ENCODE results near the gene TFR2. TPM values are rescaled to one million over a fixed set of nuclear protein-coding genes. Genes with fewer than 3 reads are reported as not detected.

Gene TFR2
- total and polyA plus RNA-seq, 4 donors: 0.45 to 2.1 TPM; not detected in 2

- Histone ChIP-seq H3K4me1 (ENCODE audit: control insufficient read depth in 1 of 2, insufficient read depth in 2 of 2, low read length in 2 of 2) (no peaks in the 10 kb centered on the region), H3K27ac (ENCODE audit: low read depth in 1 of 2, low read length in 2 of 2) (no peak overlapping the region), H3K9me3 (ENCODE audit: control insufficient read depth, low read length) (peaks cover 1% of the 10 kb centered on the region), H3K4me3 (ENCODE audit: low read length in 2 of 2) (no peak overlapping the region), H3K27me3 (ENCODE audit: control insufficient read depth in 1 of 2, insufficient read depth in 2 of 2, low read length in 1 of 2) (no peaks in the 10 kb centered on the region), H3K36me3 (ENCODE audit: control insufficient read depth in 1 of 2, insufficient read depth in 2 of 2, low read length in 1 of 2) (no peaks in the 10 kb centered on the region)
- intact Hi-C loops (cut with DNase I): no loop called here
- 74 to 78% methylated on average over 15 of the region's 15 CpGs for WGBS, 2 donors
- no peak for ATAC-seq (ENCODE audit: low FRiP score)
- DNase-seq: no peak
Observed at GRCh38 chr7:100649826-100650565, 8.6 kb upstream of the TFR2 start.

- intact Hi-C loops (cut with DNase I): no loop called here
- Histone ChIP-seq H3K4me1 (ENCODE audit: control insufficient read depth in 1 of 2, insufficient read depth in 2 of 2, low read length in 2 of 2) (no peaks in the 10 kb centered on the region), H3K9me3 (ENCODE audit: control insufficient read depth, low read length) (no peaks in the 10 kb centered on the region), H3K27ac (ENCODE audit: low read depth in 1 of 2, low read length in 2 of 2) (no peak overlapping the region), H3K27me3 (ENCODE audit: control insufficient read depth in 1 of 2, insufficient read depth in 2 of 2, low read length in 1 of 2) (no peaks in the 10 kb centered on the region), H3K4me3 (ENCODE audit: low read length in 2 of 2) (no peak overlapping the region), H3K36me3 (ENCODE audit: control insufficient read depth in 1 of 2, insufficient read depth in 2 of 2, low read length in 1 of 2) (no peaks in the 10 kb centered on the region)
- WGBS, 2 donors: 27 to 41% methylated on average over 9 to 11 of the region's 11 CpGs
- ATAC-seq (ENCODE audit: low FRiP score): no peak
- DNase-seq: no peak
Observed at GRCh38 chr7:100642534-100642907, 1.2 kb upstream of the TFR2 start.

- H3K36me3 ChIP-seq (ENCODE audit: control insufficient read depth in 1 of 2, insufficient read depth in 2 of 2, low read length in 1 of 2): no peaks in the 10 kb centered on the region
- no peak overlapping the region for H3K4me3 ChIP-seq (ENCODE audit: low read length in 2 of 2)
- no peaks in the 10 kb centered on the region for H3K9me3 ChIP-seq (ENCODE audit: control insufficient read depth, low read length)
- DNase-seq (no peak), ATAC-seq (ENCODE audit: low FRiP score) (no peak)
- intact Hi-C loops (cut with DNase I): no loop called here
- no peaks in the 10 kb centered on the region for H3K4me1 ChIP-seq (ENCODE audit: control insufficient read depth in 1 of 2, insufficient read depth in 2 of 2, low read length in 2 of 2)
- WGBS, 2 donors: 77 to 78% methylated on average over 10 of the region's 10 CpGs
- no peaks in the 10 kb centered on the region for H3K27me3 ChIP-seq (ENCODE audit: control insufficient read depth in 1 of 2, insufficient read depth in 2 of 2, low read length in 1 of 2)
- H3K27ac ChIP-seq (ENCODE audit: low read depth in 1 of 2, low read length in 2 of 2): no peak overlapping the region
Observed at GRCh38 chr7:100641860-100642533, 645 bp upstream of the TFR2 start.

GRCh38 chr7:100640517-100641440, 573 bp downstream of the TFR2 start:
- Histone ChIP-seq H3K27me3 (ENCODE audit: control insufficient read depth in 1 of 2, insufficient read depth in 2 of 2, low read length in 1 of 2) (no peaks in the 10 kb centered on the region), H3K9me3 (ENCODE audit: control insufficient read depth, low read length) (no peaks in the 10 kb centered on the region), H3K36me3 (ENCODE audit: control insufficient read depth in 1 of 2, insufficient read depth in 2 of 2, low read length in 1 of 2) (no peaks in the 10 kb centered on the region), H3K27ac (ENCODE audit: low read depth in 1 of 2, low read length in 2 of 2) (no peak overlapping the region), H3K4me3 (ENCODE audit: low read length in 2 of 2) (no peak overlapping the region), H3K4me1 (ENCODE audit: control insufficient read depth in 1 of 2, insufficient read depth in 2 of 2, low read length in 2 of 2) (no peaks in the 10 kb centered on the region)
- DNase-seq (no peak), ATAC-seq (ENCODE audit: low FRiP score) (peak; percentile 42)
- 62 to 68% methylated on average over 21 to 24 of the region's 24 CpGs for WGBS, 2 donors
- intact Hi-C loops (cut with DNase I): no loop called here

GRCh38 chr7:100639995-100640516, 1.3 kb downstream of the TFR2 start:
- no peak for DNase-seq
- Histone ChIP-seq H3K4me1 (ENCODE audit: control insufficient read depth in 1 of 2, insufficient read depth in 2 of 2, low read length in 2 of 2) (no peaks in the 10 kb centered on the region), H3K36me3 (ENCODE audit: control insufficient read depth in 1 of 2, insufficient read depth in 2 of 2, low read length in 1 of 2) (no peaks in the 10 kb centered on the region), H3K27me3 (ENCODE audit: control insufficient read depth in 1 of 2, insufficient read depth in 2 of 2, low read length in 1 of 2) (no peaks in the 10 kb centered on the region), H3K4me3 (ENCODE audit: low read length in 2 of 2) (no peak overlapping the region), H3K9me3 (ENCODE audit: control insufficient read depth, low read length) (no peaks in the 10 kb centered on the region), H3K27ac (ENCODE audit: low read depth in 1 of 2, low read length in 2 of 2) (no peak overlapping the region)
- ATAC-seq (ENCODE audit: low FRiP score): no peak
- WGBS, 2 donors: 67 to 74% methylated on average over 17 of the region's 17 CpGs
- intact Hi-C loops (cut with DNase I): no loop called here

GRCh38 chr7:100632951-100633717, 8.2 kb downstream of the TFR2 start:
- Histone ChIP-seq H3K27me3 (ENCODE audit: control insufficient read depth in 1 of 2, insufficient read depth in 2 of 2, low read length in 1 of 2) (no peaks in the 10 kb centered on the region), H3K36me3 (ENCODE audit: control insufficient read depth in 1 of 2, insufficient read depth in 2 of 2, low read length in 1 of 2) (no peaks in the 10 kb centered on the region), H3K4me1 (ENCODE audit: control insufficient read depth in 1 of 2, insufficient read depth in 2 of 2, low read length in 2 of 2) (no peaks in the 10 kb centered on the region), H3K27ac (ENCODE audit: low read depth in 1 of 2, low read length in 2 of 2) (no peak overlapping the region), H3K4me3 (ENCODE audit: low read length in 2 of 2) (peak overlapping the region; percentile 3 to 24), H3K9me3 (ENCODE audit: control insufficient read depth, low read length) (no peaks in the 10 kb centered on the region)
- peak in 1 of 2 donors; percentile 84 for DNase-seq
- WGBS, 2 donors: 1 to 2% methylated on average over 70 to 72 of the region's 72 CpGs
- ATAC-seq (ENCODE audit: low FRiP score): peak; percentile 63
- intact Hi-C loops (cut with DNase I): no loop called here

GRCh38 chr7:100630066-100630465, 11.3 kb downstream of the TFR2 start:
- H3K27me3 ChIP-seq (ENCODE audit: control insufficient read depth in 1 of 2, insufficient read depth in 2 of 2, low read length in 1 of 2): no peaks in the 10 kb centered on the region
- H3K4me1 ChIP-seq (ENCODE audit: control insufficient read depth in 1 of 2, insufficient read depth in 2 of 2, low read length in 2 of 2): no peaks in the 10 kb centered on the region
- no peak overlapping the region for H3K4me3 ChIP-seq (ENCODE audit: low read length in 2 of 2)
- no peaks in the 10 kb centered on the region for H3K9me3 ChIP-seq (ENCODE audit: control insufficient read depth, low read length)
- intact Hi-C loops (cut with DNase I): no loop called here
- DNase-seq: no peak
- H3K27ac ChIP-seq (ENCODE audit: low read depth in 1 of 2, low read length in 2 of 2): no peak overlapping the region
- no peak for ATAC-seq (ENCODE audit: low FRiP score)
- H3K36me3 ChIP-seq (ENCODE audit: control insufficient read depth in 1 of 2, insufficient read depth in 2 of 2, low read length in 1 of 2): no peaks in the 10 kb centered on the region
- 85 to 92% methylated on average over 4 of the region's 4 CpGs for WGBS, 2 donors

GRCh38 chr7:100629117-100629716, 12.1 kb downstream of the TFR2 start:
- Histone ChIP-seq H3K27ac (ENCODE audit: low read depth in 1 of 2, low read length in 2 of 2) (no peak overlapping the region), H3K9me3 (ENCODE audit: control insufficient read depth, low read length) (no peaks in the 10 kb centered on the region), H3K4me1 (ENCODE audit: control insufficient read depth in 1 of 2, insufficient read depth in 2 of 2, low read length in 2 of 2) (no peaks in the 10 kb centered on the region), H3K36me3 (ENCODE audit: control insufficient read depth in 1 of 2, insufficient read depth in 2 of 2, low read length in 1 of 2) (no peaks in the 10 kb centered on the region), H3K27me3 (ENCODE audit: control insufficient read depth in 1 of 2, insufficient read depth in 2 of 2, low read length in 1 of 2) (no peaks in the 10 kb centered on the region), H3K4me3 (ENCODE audit: low read length in 2 of 2) (no peak overlapping the region)
- ATAC-seq (ENCODE audit: low FRiP score) (no peak), DNase-seq (no peak)
- intact Hi-C loops (cut with DNase I): no loop called here
- 78 to 85% methylated on average over 11 of the region's 11 CpGs for WGBS, 2 donors
